SKM-1 treated with dmso at 0.1 percent for 144 hours (cell line): ENCODE results near the gene CADPS2.
A peak's percentile ranks its signal among the peaks of the same experiment; 100 is the strongest.

Source experiments
- DNase-seq: peaks from one replicate; lab custom pipeline; 2025; ENCODE audit not compliant: unreplicated experiment; lab: John Stamatoyannopoulos, UW

CADPS2 gene

GRCh38 chr7:122467661-122468449, 418.4 kb downstream of the CADPS2 start:
- no peak for DNase-seq

GRCh38 chr7:122465296-122465695, 421.0 kb downstream of the CADPS2 start:
- no peak for DNase-seq

GRCh38 chr7:122463631-122464030, 422.6 kb downstream of the CADPS2 start:
- DNase-seq: no peak

- DNase-seq: no peak
Observed at GRCh38 chr7:122460936-122461335, 425.3 kb downstream of the CADPS2 start.

- DNase-seq: no peak
Observed at GRCh38 chr7:122457969-122458368, 428.3 kb downstream of the CADPS2 start.

- DNase-seq: no peak
Observed at GRCh38 chr7:122457325-122457724, 428.9 kb downstream of the CADPS2 start.

GRCh38 chr7:122454776-122455507, 431.3 kb downstream of the CADPS2 start:
- DNase-seq: no peak

GRCh38 chr7:122453432-122453831, 432.8 kb downstream of the CADPS2 start:
- no peak for DNase-seq

- DNase-seq: no peak
Observed at GRCh38 chr7:122448893-122449589, 437.2 kb downstream of the CADPS2 start.

- DNase-seq: no peak
Observed at GRCh38 chr7:122442929-122443328, 443.3 kb downstream of the CADPS2 start.

- DNase-seq: no peak
Observed at GRCh38 chr7:122438492-122438891, 447.8 kb downstream of the CADPS2 start.

GRCh38 chr7:122438006-122438405, 448.3 kb downstream of the CADPS2 start:
- no peak for DNase-seq

GRCh38 chr7:122433765-122434164, 452.5 kb downstream of the CADPS2 start:
- no peak for DNase-seq

- DNase-seq: no peak
Observed at GRCh38 chr7:122430710-122431109, 455.6 kb downstream of the CADPS2 start.

- DNase-seq: no peak
Observed at GRCh38 chr7:122429926-122430325, 456.3 kb downstream of the CADPS2 start.

GRCh38 chr7:122425731-122426130, 460.5 kb downstream of the CADPS2 start:
- no peak for DNase-seq

- DNase-seq: no peak
Observed at GRCh38 chr7:122423591-122423990, 462.7 kb downstream of the CADPS2 start.

GRCh38 chr7:122416336-122416735, 469.9 kb downstream of the CADPS2 start:
- no peak for DNase-seq

- no peak for DNase-seq
Observed at GRCh38 chr7:122415510-122415909, 470.8 kb downstream of the CADPS2 start.

- DNase-seq: no peak
Observed at GRCh38 chr7:122413339-122413738, 472.9 kb downstream of the CADPS2 start.

GRCh38 chr7:122412883-122413282, 473.4 kb downstream of the CADPS2 start:
- DNase-seq: peak; percentile 11

- no peak for DNase-seq
Observed at GRCh38 chr7:122412441-122412840, 473.8 kb downstream of the CADPS2 start.
